ENCODE results near the gene FAM131B. TPM values are rescaled to one million over a fixed set of nuclear protein-coding genes. Genes with fewer than 3 reads are reported as not detected.

Gene FAM131B
- total and polyA plus RNA-seq, 9 of the 15 experiments (the other 6 are each of a cell fraction or from before 2014, with no cell fraction given) = 0.03 to 0.04 TPM; not detected in 7

DNA sequence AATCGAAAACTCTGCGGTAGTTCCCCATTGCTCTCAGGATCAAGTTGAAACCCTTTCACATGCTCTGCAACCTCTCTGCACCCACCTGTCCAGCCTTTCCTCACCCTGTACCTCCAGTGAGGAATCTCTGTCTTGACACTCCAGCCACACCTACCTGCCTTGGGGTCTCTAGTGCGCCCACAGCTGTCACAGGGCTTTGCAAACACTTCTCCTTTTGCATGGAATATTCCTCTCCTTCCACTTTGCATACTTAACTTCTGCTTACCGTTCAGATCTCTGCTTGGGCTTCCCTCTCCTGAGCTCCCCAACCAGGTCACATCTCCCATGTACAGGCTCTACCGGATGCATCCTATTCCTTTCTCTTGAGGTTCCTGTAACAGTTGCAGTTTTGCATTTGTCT lies 12.0 kb upstream of the FAM131B start:
- no peak overlapping the region for H2AFZ ChIP-seq (ENCODE audit: low read depth, low read length)
- no peak for FAIRE-seq
- H3K9me1 ChIP-seq (ENCODE audit: control insufficient read depth, insufficient read depth, low read length) = no peaks in the 10 kb centered on the region
- no peak for TF ChIP-seq NONO (IDR thresholded peaks at IDR 0.05; ENCODE audit: low read depth in 2 of 2, low read length in 1 of 2)
- peak; percentile 25; the same call in 1 of the 2 replicates for TF ChIP-seq SPI1 (IDR thresholded peaks at IDR 0.05; ENCODE audit: borderline replicate concordance, low read depth, low read length)
- TF ChIP-seq SAFB (IDR thresholded peaks at IDR 0.05; ENCODE audit: borderline replicate concordance, low read depth, low read length) = no peak
- TF ChIP-seq, protein P1, sequence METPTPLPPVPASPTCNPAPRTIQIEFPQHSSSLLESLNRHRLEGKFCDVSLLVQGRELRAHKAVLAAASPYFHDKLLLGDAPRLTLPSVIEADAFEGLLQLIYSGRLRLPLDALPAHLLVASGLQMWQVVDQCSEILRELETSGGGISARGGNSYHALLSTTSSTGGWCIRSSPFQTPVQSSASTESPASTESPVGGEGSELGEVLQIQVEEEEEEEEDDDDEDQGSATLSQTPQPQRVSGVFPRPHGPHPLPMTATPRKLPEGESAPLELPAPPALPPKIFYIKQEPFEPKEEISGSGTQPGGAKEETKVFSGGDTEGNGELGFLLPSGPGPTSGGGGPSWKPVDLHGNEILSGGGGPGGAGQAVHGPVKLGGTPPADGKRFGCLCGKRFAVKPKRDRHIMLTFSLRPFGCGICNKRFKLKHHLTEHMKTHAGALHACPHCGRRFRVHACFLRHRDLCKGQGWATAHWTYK (CRISPR knock-in tag; IDR thresholded peaks at IDR 0.05) = no peak
- no peaks in the 10 kb centered on the region for H3K9me3 ChIP-seq (replicated peaks; ENCODE audit: control insufficient read depth, insufficient read depth, low read depth, low read length)
- CTCF ChIA-PET (ENCODE audit: low intra/inter-chr PET ratio) = no interaction called here
- H3K27me3 ChIP-seq (ENCODE audit: control insufficient read depth in 2 of 2, insufficient read depth in 2 of 2, low read length in 2 of 2) = peaks cover 0 to 9% of the 10 kb centered on the region in 2 experiments; a peak in 2 of 5 replicates
- peaks cover 0 to 10% of the 10 kb centered on the region in 2 experiments; a peak in 3 of 5 replicates for H3K4me1 ChIP-seq (replicated peaks in 1 of 2; ENCODE audit: control insufficient read depth in 2 of 2, insufficient read depth in 2 of 2, low read length in 2 of 2)
- H3K36me3 ChIP-seq (ENCODE audit: control insufficient read depth, insufficient read depth, low read length) = no peaks in the 10 kb centered on the region
- no peaks in the 10 kb centered on the region for H4K20me1 ChIP-seq (replicated peaks; ENCODE audit: control insufficient read depth, insufficient read depth, low read length)
- POLR2A ChIA-PET = interaction anchor here (0.5 to 2.0 kb wide), 2 partner anchors 10 to 501 kb away, joined by 3 to 7 read pairs; no protein-coding TSS in a partner anchor
- DNase-seq (ENCODE audit: extremely low read depth in 1 of 4, low spot score in 3 of 4) = no peak
- 35% methylated on average over 5 of the region's 5 CpGs for WGBS (ENCODE audit: insufficient coverage, low coverage, missing lambda C conversion rate)
- ATAC-seq = no peak
- BruUV-seq (replicated peaks) = no TSS peak
- intact Hi-C loops (cut with micrococcal nuclease) = no loop called here
- no peak overlapping the region for H3K4me3 ChIP-seq
- no peaks in the 10 kb centered on the region for H3K79me2 ChIP-seq (ENCODE audit: control insufficient read depth, insufficient read depth, low read length)
- H3K4me2 ChIP-seq (ENCODE audit: insufficient read depth, low read length) = no peak overlapping the region
- no peak overlapping the region for H3K9ac ChIP-seq (ENCODE audit: insufficient read depth in 1 of 2, low read depth in 2 of 2, low read length in 2 of 2)
- in situ Hi-C loops (cut with MboI) = no loop called here
- H3K27ac ChIP-seq (ENCODE audit: extremely low read depth, low read depth, low read length) = no peak overlapping the region
